H1 (cell line): Measurements from ENCODE around the gene ABLIM1. TPM values are rescaled to one million over a fixed set of nuclear protein-coding genes. Genes with fewer than 3 reads are reported as not detected.

Experiments
- CTCF ChIA-PET: fragments of 300-600 bp; sonication (Branson Sonifier 250); formaldehyde crosslinking; loops from one replicate; lab custom pipeline; 2021; ENCODE audit not compliant: partially characterized antibody; lab: Charles Lee
- POLR2A ChIA-PET: fragments of 300-600 bp; sonication (Branson Sonifier 250); formaldehyde crosslinking; loops from one replicate; lab custom pipeline; 2021; ENCODE audit warnings: inconsistent platforms; ENCODE audit not compliant: partially characterized antibody; lab: Charles Lee
- DNase-seq, 2 experiments: peaks; one replicate each; pipeline versions ENCODE4 v3.0.0 to v3.0.0-alpha.2; 2010 to 2022; ENCODE audit warnings: low spot score in 2 of 2, low read depth in 1 of 2, mixed read lengths in 1 of 2
- FAIRE-seq: peaks from 2 replicates; lab custom pipeline; 2011; peaks lifted over from hg19 to GRCh38; lab: Jason Lieb, UNC
- H2AFZ ChIP-seq: 2 replicates; pipeline ENCODE4 v1.8.1; 2012; ENCODE audit warnings: low read length, inconsistent platforms
- H2AK5ac ChIP-seq: 2 replicates; pipeline ENCODE4 v1.6.1; 2013; ENCODE audit warnings: low read depth, low read length
- H2BK120ac ChIP-seq: replicated peaks from 2 replicates; pipeline ENCODE3; 2013; ENCODE audit warnings: low read depth, low read length, inconsistent platforms
- H2BK12ac ChIP-seq: 2 replicates; pipeline ENCODE4 v1.6.1; 2013; ENCODE audit warnings: low read depth, low read length
- H2BK15ac ChIP-seq: 2 replicates; pipeline ENCODE4 v1.6.1; 2013; ENCODE audit warnings: low read length
- H2BK20ac ChIP-seq: 2 replicates; pipeline ENCODE4 v1.6.1; 2013; ENCODE audit warnings: low read length
- H2BK5ac ChIP-seq: 2 replicates; pipeline ENCODE4 v1.6.1; 2013; ENCODE audit warnings: low read depth, low read length
- H3K14ac ChIP-seq: 2 replicates; pipeline ENCODE4 v1.6.1; 2013; ENCODE audit warnings: inconsistent platforms; ENCODE audit not compliant: insufficient read length
- H3K18ac ChIP-seq: 2 replicates; pipeline ENCODE4 v1.6.1; 2013; ENCODE audit warnings: low read length; ENCODE audit errors: extremely low read depth
- H3K23ac ChIP-seq: 2 replicates; pipeline ENCODE4 v1.6.1; 2013; ENCODE audit warnings: inconsistent platforms; ENCODE audit not compliant: insufficient read length
- H3K23me2 ChIP-seq: 2 replicates; pipeline ENCODE4 v1.6.1; 2013; ENCODE audit warnings: low read depth, low read length
- H3K27ac ChIP-seq: 2 replicates; pipeline ENCODE4 v1.6.1; 2011; ENCODE audit warnings: low read depth, low read length, inconsistent platforms
- H3K27me3 ChIP-seq, 4 experiments: replicated peaks in 1 of 4; 1 replicate in 1 of 4; 2 replicates in 3 of 4; pipeline versions ENCODE4 v1.6.1 to v1.8.1; 2011 to 2013; ENCODE audit warnings: low read length in 3 of 4, mild to moderate bottlenecking in 3 of 4, inconsistent platforms in 2 of 4, mixed read lengths in 2 of 4, moderate library complexity in 1 of 4; ENCODE audit not compliant: control insufficient read depth in 3 of 4, insufficient read depth in 3 of 4; ENCODE audit errors: extremely low read depth in 1 of 4
- H3K36me3 ChIP-seq, 4 experiments: 2 replicates each; pipeline versions ENCODE4 v1.6.1 to v1.8.1; 2011 to 2013; ENCODE audit warnings: mild to moderate bottlenecking in 4 of 4, low read length in 3 of 4, moderate library complexity in 2 of 4, control low read depth in 1 of 4, inconsistent platforms in 1 of 4; ENCODE audit not compliant: insufficient read depth in 4 of 4, control insufficient read depth in 2 of 4
- H3K4ac ChIP-seq: replicated peaks from 2 replicates; pipeline ENCODE3; 2013; ENCODE audit warnings: low read length, low read depth, mixed read lengths, inconsistent platforms; ENCODE audit not compliant: insufficient read length
- H3K4me1 ChIP-seq, 4 experiments: replicated peaks in 1 of 4; 1 replicate in 1 of 4; 2 replicates in 3 of 4; pipeline versions ENCODE4 v1.6.1 to v1.8.1; 2011 to 2013; ENCODE audit warnings: low read length in 3 of 4, inconsistent platforms in 2 of 4, mixed read lengths in 1 of 4; ENCODE audit not compliant: insufficient read depth in 4 of 4, control insufficient read depth in 3 of 4
- H3K4me2 ChIP-seq, 2 experiments: 2 replicates each; pipeline versions ENCODE4 v1.6.1 to v1.8.1; 2011 to 2013; ENCODE audit warnings: low read depth in 2 of 2, low read length in 2 of 2, control low read depth in 1 of 2, inconsistent platforms in 1 of 2, mild to moderate bottlenecking in 1 of 2; ENCODE audit not compliant: insufficient read depth in 1 of 2
- H3K4me3 ChIP-seq, 4 experiments: fragments of 200-600, 300-600 bp in 1 of 4; sonication (generic), shearing (Covaris generic), sonication (Bioruptor Twin) in 1 of 4; 2 replicates each; pipeline versions ENCODE4 v1.5.1 to v1.8.1; 2011 to 2016; ENCODE audit warnings: low read length in 4 of 4, low read depth in 3 of 4, control low read depth in 2 of 4, inconsistent platforms in 2 of 4, mild to moderate bottlenecking in 2 of 4, mixed read lengths in 1 of 4, moderate library complexity in 1 of 4; ENCODE audit not compliant: insufficient read depth in 2 of 4; ENCODE audit errors: extremely low read depth in 1 of 4
- H3K56ac ChIP-seq: replicated peaks from 2 replicates; pipeline ENCODE3; 2013; ENCODE audit warnings: low read depth, mild to moderate bottlenecking, mixed read lengths, low read length, inconsistent platforms; ENCODE audit not compliant: insufficient read length
- H3K79me1 ChIP-seq: 2 replicates; pipeline ENCODE4 v1.6.1; 2013; ENCODE audit warnings: low read depth, low read length, control low read depth
- H3K79me2 ChIP-seq, 2 experiments: 2 replicates each; pipeline versions ENCODE4 v1.6.1 to v1.8.1; 2012 to 2013; ENCODE audit warnings: low read length in 2 of 2, mild to moderate bottlenecking in 2 of 2, inconsistent platforms in 1 of 2; ENCODE audit not compliant: insufficient read depth in 2 of 2, control insufficient read depth in 1 of 2
- H3K9ac ChIP-seq, 4 experiments: replicated peaks in 1 of 4; 1 replicate in 1 of 4; 2 replicates in 3 of 4; pipeline versions ENCODE4 v1.6.1 to v1.8.1; 2011 to 2013; ENCODE audit warnings: low read depth in 3 of 4, low read length in 3 of 4, control low read depth in 2 of 4, mild to moderate bottlenecking in 2 of 4, moderate library complexity in 2 of 4, inconsistent platforms in 1 of 4; ENCODE audit errors: extremely low read depth in 1 of 4
- H3K9me3 ChIP-seq, 2 experiments: 2 replicates each; pipeline versions ENCODE4 v1.6.1 to v1.8.1; 2012 to 2013; ENCODE audit warnings: mild to moderate bottlenecking in 2 of 2, moderate library complexity in 2 of 2, control low read depth in 1 of 2, inconsistent platforms in 1 of 2, low read depth in 1 of 2, low read length in 1 of 2, mixed read lengths in 1 of 2; ENCODE audit not compliant: insufficient read depth in 2 of 2
- H4K20me1 ChIP-seq, 2 experiments: replicated peaks in 1 of 2; 2 replicates each; pipeline versions ENCODE3 to v1.8.1; 2011 to 2013; ENCODE audit warnings: inconsistent platforms in 2 of 2, low read length in 2 of 2, mild to moderate bottlenecking in 1 of 2; ENCODE audit not compliant: insufficient read depth in 2 of 2, control insufficient read depth in 1 of 2
- H4K5ac ChIP-seq: 2 replicates; pipeline ENCODE4 v1.6.1; 2013; ENCODE audit warnings: low read length, low read depth, mixed read lengths, inconsistent platforms; ENCODE audit not compliant: insufficient read length
- H4K8ac ChIP-seq: 2 replicates; pipeline ENCODE4 v1.8.0; 2013; ENCODE audit warnings: mild to moderate bottlenecking, moderate library complexity, low read length, inconsistent platforms; ENCODE audit not compliant: insufficient read depth; ENCODE audit errors: extremely low read depth
- H4K91ac ChIP-seq: replicated peaks from 2 replicates; pipeline ENCODE3; 2013; ENCODE audit warnings: low read length, mixed read lengths, inconsistent platforms; ENCODE audit not compliant: insufficient read length
- ASH2L ChIP-seq: fragments of 200-600, 300-600 bp; sonication (generic); IDR thresholded peaks from one replicate; pipeline ENCODE4 v1.7.1; 2017; ENCODE audit warnings: low read length
- BRCA1 ChIP-seq: IDR thresholded peaks from 2 replicates; pipeline ENCODE4 v1.6.1; 2012; ENCODE audit warnings: low read depth, low read length, improper control_type of control experiment
- CEBPB ChIP-seq: IDR thresholded peaks from 2 replicates; pipeline ENCODE4 v1.6.1; 2012; ENCODE audit warnings: low read depth, low read length
- EP300 ChIP-seq, 2 experiments: IDR thresholded peaks; 1 replicate in 1 of 2; 2 replicates in 1 of 2; pipeline ENCODE4 v1.6.1; 2011 to 2012; ENCODE audit warnings: low read depth in 2 of 2, low read length in 2 of 2, mild to moderate bottlenecking in 2 of 2, borderline replicate concordance in 1 of 2, inconsistent platforms in 1 of 2, moderate library complexity in 1 of 2
- HDAC6 ChIP-seq: IDR thresholded peaks from one replicate; pipeline ENCODE4 v1.7.1; 2012; ENCODE audit warnings: low read depth, mild to moderate bottlenecking, inconsistent platforms, low read length, moderate library complexity
- KDM1A ChIP-seq: fragments of 200-600, 300-600 bp; sonication (generic); IDR thresholded peaks from 2 replicates; pipeline ENCODE4 v1.7.1; 2016; ENCODE audit warnings: mild to moderate bottlenecking, low read length, borderline replicate concordance
- KDM5A ChIP-seq: fragments of 200-600 bp; IDR thresholded peaks from 2 replicates; pipeline ENCODE4 v1.7.1; 2012; ENCODE audit warnings: mild to moderate bottlenecking, low read length, inconsistent platforms, mixed read lengths
- MAX ChIP-seq: IDR thresholded peaks from 2 replicates; pipeline ENCODE4 v1.6.1; 2012; ENCODE audit warnings: inconsistent platforms
- RAD21 ChIP-seq, 2 experiments: IDR thresholded peaks in 1 of 2; conservative IDR thresholded peaks in 1 of 2; 2 replicates each; pipeline ENCODE4 v1.6.1; 2011; ENCODE audit warnings: low read depth in 2 of 2, low read length in 2 of 2, improper control_type of control experiment in 1 of 2, inconsistent platforms in 1 of 2, mild to moderate bottlenecking in 1 of 2, moderate library complexity in 1 of 2
- SRF ChIP-seq: IDR thresholded peaks from 2 replicates; pipeline ENCODE4 v1.6.1; 2011; ENCODE audit warnings: mild to moderate bottlenecking, low read depth, low read length, moderate library complexity
- SUZ12 ChIP-seq: fragments of 200-600 bp; sonication (generic); IDR thresholded peaks from 2 replicates; pipeline ENCODE4 v1.6.1; 2012; ENCODE audit warnings: mild to moderate bottlenecking, inconsistent platforms, low read length, moderate library complexity, mixed read lengths
- TBP ChIP-seq: IDR thresholded peaks from 2 replicates; pipeline ENCODE4 v1.6.1; 2011; ENCODE audit warnings: low read depth, low read length, improper control_type of control experiment
- ZNF274 ChIP-seq: IDR thresholded peaks from 2 replicates; pipeline ENCODE4 v1.7.0; 2012; ENCODE audit warnings: low read length, borderline replicate concordance; ENCODE audit errors: extremely low read depth
- WGBS, 2 experiments: shearing (Covaris generic) in 1 of 2; methylation state at CpG; one replicate each; pipeline versions ENCODE4 v1.1.6 to v1.1.7; 2013 to 2015; ENCODE audit warnings: low lambda C conversion rate in 2 of 2, mixed read lengths in 2 of 2, inconsistent platforms in 1 of 2, low coverage in 1 of 2, missing lambda C conversion rate in 1 of 2; ENCODE audit not compliant: insufficient replicate concordance in 2 of 2, insufficient coverage in 1 of 2, insufficient read length in 1 of 2; ENCODE audit errors: extremely low coverage in 1 of 2, missing lambda C conversion rate in 1 of 2; 5-methylcytosine and 5-hydroxymethylcytosine counted together
- polyA plus RNA-seq, 7 experiments: library from polyadenylated mRNA; depleted of rRNA in 3 of 7; stranded (reverse) in 5 of 7; unstranded in 2 of 7; fragments of >200 nt in 5 of 7; fragments of 200-250 nt in 2 of 7; gene quantifications; 1 replicate in 5 of 7; 2 replicates in 1 of 7; 4 replicates in 1 of 7; pipeline versions ENCODE4 v1.2.1 to v1.2.3, GENCODE V29; 2011 to 2013; ENCODE audit warnings: missing spikeins in 2 of 7, mixed read lengths in 2 of 7
- total RNA-seq: library from RNA; stranded (reverse); fragmentation: NEBNext Ultra II Directional; extraction: Animal tissue kit (Norgen Biotek cat#: 25700); gene quantifications from 2 replicates; pipeline ENCODE4 v1.2.1, GENCODE V29; 2021
- TF ChIP-seq, protein P1 (sequence below): IDR thresholded peaks from 2 replicates; pipeline ENCODE4 v1.6.1; 2012; ENCODE audit warnings: inconsistent platforms

Gene ABLIM1
- total and polyA plus RNA-seq, 2 of the 8 experiments (the other 6 are each of a cell fraction or from before 2014, with no cell fraction given), result 51.2 to 51.7 TPM

GRCh38 chr10:114581071-114581470 is 77.0 kb downstream of the ABLIM1 start:
- FAIRE-seq (no peak), DNase-seq (no peak)
- no peaks in the 10 kb centered on the region for H3K36me3 ChIP-seq
- 81% methylated on average over 1 of the region's 1 CpG; no CpG with 5 or more reads in 1 of the 2 experiments for WGBS, 2 experiments
- H4K5ac ChIP-seq, result no peak overlapping the region
- CTCF ChIA-PET, result interaction anchor here (1.0 kb wide), 1 partner anchor 123 kb away, joined by 3 read pairs; no protein-coding TSS in a partner anchor
- H3K4me2 ChIP-seq, result no peak overlapping the region
- no peak overlapping the region for H3K23ac ChIP-seq
- H2AFZ ChIP-seq, result no peak overlapping the region
- H2BK5ac ChIP-seq, result no peak overlapping the region
- no peak overlapping the region for H2AK5ac ChIP-seq
- H2BK12ac ChIP-seq, result no peak overlapping the region
- H3K56ac ChIP-seq, result no peak overlapping the region
- no peak overlapping the region for H2BK20ac ChIP-seq
- H3K23me2 ChIP-seq, result no peaks in the 10 kb centered on the region; the same call in 1 of the 2 replicates
- H3K27me3 ChIP-seq, result no peaks in the 10 kb centered on the region
- H4K91ac ChIP-seq, result no peak overlapping the region
- H3K18ac ChIP-seq, result no peak overlapping the region
- no peak overlapping the region for H3K9ac ChIP-seq
- H4K8ac ChIP-seq, result no peak overlapping the region
- no peak overlapping the region for H2BK120ac ChIP-seq
- H3K27ac ChIP-seq, result no peak overlapping the region
- H3K9me3 ChIP-seq, result no peaks in the 10 kb centered on the region
- no peaks in the 10 kb centered on the region for H3K79me2 ChIP-seq
- no peaks in the 10 kb centered on the region for H3K4me1 ChIP-seq
- no peak overlapping the region for H3K14ac ChIP-seq
- POLR2A ChIA-PET, result no interaction called here
- no peaks in the 10 kb centered on the region for H4K20me1 ChIP-seq
- no peak overlapping the region for H3K4ac ChIP-seq
- H2BK15ac ChIP-seq, result no peak overlapping the region
- no peaks in the 10 kb centered on the region for H3K79me1 ChIP-seq
- no peak overlapping the region for H3K4me3 ChIP-seq
- TF ChIP-seq KDM5A, result no peak
- no peak for TF ChIP-seq MAX
- TF ChIP-seq HDAC6, result no peak
- no peak for TF ChIP-seq ASH2L
- TF ChIP-seq EP300 (IDR thresholded peaks at IDR 0.05; ENCODE audit: borderline replicate concordance in 1 of 2, low read depth in 2 of 2, low read length in 2 of 2), result no peak
- no peak for TF ChIP-seq SRF
- TF ChIP-seq RAD21 (IDR thresholded peaks at IDR 0.05 in 1 of 2, conservative IDR thresholded peaks at IDR 0.05 in 1 of 2; ENCODE audit: low read depth in 2 of 2, low read length in 2 of 2), result no peak
- TF ChIP-seq BRCA1, result no peak
- TF ChIP-seq SUZ12, result no peak
- no peak for TF ChIP-seq TBP
- no peak for TF ChIP-seq ZNF274
- no peak for TF ChIP-seq CEBPB
- TF ChIP-seq KDM1A, result no peak
- TF ChIP-seq, protein P1, sequence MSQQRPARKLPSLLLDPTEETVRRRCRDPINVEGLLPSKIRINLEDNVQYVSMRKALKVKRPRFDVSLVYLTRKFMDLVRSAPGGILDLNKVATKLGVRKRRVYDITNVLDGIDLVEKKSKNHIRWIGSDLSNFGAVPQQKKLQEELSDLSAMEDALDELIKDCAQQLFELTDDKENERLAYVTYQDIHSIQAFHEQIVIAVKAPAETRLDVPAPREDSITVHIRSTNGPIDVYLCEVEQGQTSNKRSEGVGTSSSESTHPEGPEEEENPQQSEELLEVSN, result no peak
